ENCODE results near the gene IFIT1.
"Not testable (repeated sequence)": the region's sequence is repeated elsewhere in the genome, so short reads cannot be mapped to it uniquely, and the experiment has no call there.

The IFIT1 gene

GRCh38 chr10:89392974-89393373 lies 551 bp downstream of the IFIT1 start:
- in situ Hi-C loops (cut with HindIII; ENCODE audit: low pct_unique_long_range_greater_than_20kb, low sequenced_read_pairs) = no loop called here
- no peak for DNase-seq (ENCODE audit: low read depth in 1 of 2, low spot score in 1 of 2)
- no peak for TF ChIP-seq JUND (IDR thresholded peaks at IDR 0.05; ENCODE audit: low read depth)

- in situ Hi-C loops (cut with HindIII; ENCODE audit: low pct_unique_long_range_greater_than_20kb, low sequenced_read_pairs) = no loop called here
- no peak for DNase-seq (ENCODE audit: low read depth in 1 of 2, low spot score in 1 of 2)
- TF ChIP-seq JUND (IDR thresholded peaks at IDR 0.05; ENCODE audit: low read depth) = no peak
These were observed 1.5 kb downstream of the IFIT1 start for GRCh38 chr10:89393898-89394297.

- TF ChIP-seq JUND (IDR thresholded peaks at IDR 0.05; ENCODE audit: low read depth) = no peak
- no peak for DNase-seq (ENCODE audit: low read depth in 1 of 2, low spot score in 1 of 2)
- in situ Hi-C loops (cut with HindIII; ENCODE audit: low pct_unique_long_range_greater_than_20kb, low sequenced_read_pairs) = no loop called here
These were observed 2.7 kb downstream of the IFIT1 start for GRCh38 chr10:89395141-89395540.

- in situ Hi-C loops (cut with HindIII; ENCODE audit: low pct_unique_long_range_greater_than_20kb, low sequenced_read_pairs) = no loop called here
- DNase-seq (ENCODE audit: low read depth in 1 of 2, low spot score in 1 of 2) = no peak
- TF ChIP-seq JUND (IDR thresholded peaks at IDR 0.05; ENCODE audit: low read depth) = no peak
These were observed 5.8 kb downstream of the IFIT1 start for GRCh38 chr10:89398003-89398749.

- in situ Hi-C loops (cut with HindIII; ENCODE audit: low pct_unique_long_range_greater_than_20kb, low sequenced_read_pairs) = no loop called here
- DNase-seq (ENCODE audit: low read depth in 1 of 2, low spot score in 1 of 2) = no peak
- TF ChIP-seq JUND (IDR thresholded peaks at IDR 0.05; ENCODE audit: low read depth) = no peak
These were observed 7.5 kb downstream of the IFIT1 start for GRCh38 chr10:89399956-89400355.

GRCh38 chr10:89403043-89403442 lies 10.6 kb downstream of the IFIT1 start:
- DNase-seq (ENCODE audit: low read depth in 1 of 2, low spot score in 1 of 2) = no peak
- in situ Hi-C loops (cut with HindIII; ENCODE audit: low pct_unique_long_range_greater_than_20kb, low sequenced_read_pairs) = no loop called here
- no peak for TF ChIP-seq JUND (IDR thresholded peaks at IDR 0.05; ENCODE audit: low read depth)

GRCh38 chr10:89404104-89405047 lies 12.0 kb downstream of the IFIT1 start:
- TF ChIP-seq JUND (IDR thresholded peaks at IDR 0.05; ENCODE audit: low read depth) = no peak
- DNase-seq (ENCODE audit: low read depth in 1 of 2, low spot score in 1 of 2) = no peak
- in situ Hi-C loops (cut with HindIII; ENCODE audit: low pct_unique_long_range_greater_than_20kb, low sequenced_read_pairs) = no loop called here

GRCh38 chr10:89406178-89406577 lies 13.8 kb downstream of the IFIT1 start:
- in situ Hi-C loops (cut with HindIII; ENCODE audit: low pct_unique_long_range_greater_than_20kb, low sequenced_read_pairs); DNase-seq (ENCODE audit: low read depth in 1 of 2, low spot score in 1 of 2): not testable (repeated sequence)

- DNase-seq (ENCODE audit: low read depth in 1 of 2, low spot score in 1 of 2); in situ Hi-C loops (cut with HindIII; ENCODE audit: low pct_unique_long_range_greater_than_20kb, low sequenced_read_pairs): not testable (repeated sequence)
These were observed 15.4 kb downstream of the IFIT1 start for GRCh38 chr10:89407792-89408191.

- in situ Hi-C loops (cut with HindIII; ENCODE audit: low pct_unique_long_range_greater_than_20kb, low sequenced_read_pairs); DNase-seq (ENCODE audit: low read depth in 1 of 2, low spot score in 1 of 2): not testable (repeated sequence)
These were observed 16.9 kb downstream of the IFIT1 start for GRCh38 chr10:89409282-89409681.

- in situ Hi-C loops (cut with HindIII; ENCODE audit: low pct_unique_long_range_greater_than_20kb, low sequenced_read_pairs); DNase-seq (ENCODE audit: low read depth in 1 of 2, low spot score in 1 of 2): not testable (repeated sequence)
These were observed 18.1 kb downstream of the IFIT1 start for GRCh38 chr10:89410551-89410950.

- DNase-seq (ENCODE audit: low read depth in 1 of 2, low spot score in 1 of 2); in situ Hi-C loops (cut with HindIII; ENCODE audit: low pct_unique_long_range_greater_than_20kb, low sequenced_read_pairs): not testable (repeated sequence)
These were observed 18.7 kb downstream of the IFIT1 start for GRCh38 chr10:89411135-89411534.

GRCh38 chr10:89412276-89412675 lies 19.9 kb downstream of the IFIT1 start:
- DNase-seq (ENCODE audit: low read depth in 1 of 2, low spot score in 1 of 2); in situ Hi-C loops (cut with HindIII; ENCODE audit: low pct_unique_long_range_greater_than_20kb, low sequenced_read_pairs): not testable (repeated sequence)

Measured in T47D (cell line).